GM18526 (cell line): ENCODE measurements around the gene MICALL1.

Source experiments
- POLR2A ChIP-seq: IDR thresholded peaks from 3 replicates; pipeline ENCODE4 v1.6.1; 2011; ENCODE audit not compliant: insufficient read length; ENCODE audit errors: extremely low read depth

Gene MICALL1

GRCh38 chr22:37982938-37983859, 77.1 kb downstream of the MICALL1 start:
- TF ChIP-seq POLR2A: no peak

- TF ChIP-seq POLR2A: no peak
Observed at GRCh38 chr22:37983860-37984791, 78.0 kb downstream of the MICALL1 start, which contains the start of gene SOX10. Gene SOX10 (minus strand): TSS chr22:37984555. CDS start chr22:37983784, 771 bp downstream.

GRCh38 chr22:37985050-37985585, 79.0 kb downstream of the MICALL1 start:
- no peak for TF ChIP-seq POLR2A

- TF ChIP-seq POLR2A: no peak
Observed at GRCh38 chr22:37985751-37986281, 79.7 kb downstream of the MICALL1 start.

- TF ChIP-seq POLR2A: no peak
Observed at GRCh38 chr22:37986371-37986770, 80.3 kb downstream of the MICALL1 start.

GRCh38 chr22:37989146-37990045, 83.3 kb downstream of the MICALL1 start:
- TF ChIP-seq POLR2A: no peak

- no peak for TF ChIP-seq POLR2A
Observed at GRCh38 chr22:37990301-37990700, 84.2 kb downstream of the MICALL1 start.

GRCh38 chr22:37990862-37991261, 84.8 kb downstream of the MICALL1 start:
- TF ChIP-seq POLR2A: no peak

GRCh38 chr22:37991731-37992442, 85.8 kb downstream of the MICALL1 start:
- TF ChIP-seq POLR2A: no peak
